NB4 (cell line): Measurements from ENCODE around the gene NLGN4X.

Source experiments
- MYC ChIP-seq: IDR thresholded peaks from 2 replicates; pipeline ENCODE4 v1.6.1; 2011; ENCODE audit warnings: low read depth, low read length
- POLR2A ChIP-seq: IDR thresholded peaks from 2 replicates; pipeline ENCODE4 v1.6.1; 2011; ENCODE audit warnings: mild to moderate bottlenecking; ENCODE audit not compliant: insufficient read length; ENCODE audit errors: extremely low read depth
- TF ChIP-seq, protein P1 (sequence below): IDR thresholded peaks from one replicate; pipeline ENCODE4 v1.5.1; 2012; ENCODE audit warnings: low read depth, low read length
- TF ChIP-seq, protein P2 (sequence below): IDR thresholded peaks from 2 replicates; pipeline ENCODE4 v1.6.1; 2011; ENCODE audit warnings: low read depth, low read length

DNA sequence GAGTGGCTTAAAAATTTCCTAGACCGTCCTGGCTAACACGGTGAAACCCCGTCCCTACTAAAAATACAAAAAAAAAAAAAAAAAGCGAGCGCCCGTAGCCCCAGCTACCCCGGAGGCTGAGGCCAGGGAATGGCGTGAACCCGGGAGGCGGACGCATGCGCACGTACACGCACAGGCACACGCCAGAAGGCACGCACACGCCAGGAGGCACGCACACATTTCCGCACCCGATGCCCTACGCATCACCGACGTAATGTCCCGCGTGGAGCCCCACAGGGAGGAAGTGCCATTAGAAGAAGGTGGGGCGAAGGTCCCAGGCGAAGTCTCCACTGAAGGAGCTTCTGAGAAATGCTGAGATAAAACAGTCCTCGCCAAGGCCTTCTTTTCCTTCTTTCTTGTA, 41.4 kb downstream of the NLGN4X start:
- TF ChIP-seq, protein P1, sequence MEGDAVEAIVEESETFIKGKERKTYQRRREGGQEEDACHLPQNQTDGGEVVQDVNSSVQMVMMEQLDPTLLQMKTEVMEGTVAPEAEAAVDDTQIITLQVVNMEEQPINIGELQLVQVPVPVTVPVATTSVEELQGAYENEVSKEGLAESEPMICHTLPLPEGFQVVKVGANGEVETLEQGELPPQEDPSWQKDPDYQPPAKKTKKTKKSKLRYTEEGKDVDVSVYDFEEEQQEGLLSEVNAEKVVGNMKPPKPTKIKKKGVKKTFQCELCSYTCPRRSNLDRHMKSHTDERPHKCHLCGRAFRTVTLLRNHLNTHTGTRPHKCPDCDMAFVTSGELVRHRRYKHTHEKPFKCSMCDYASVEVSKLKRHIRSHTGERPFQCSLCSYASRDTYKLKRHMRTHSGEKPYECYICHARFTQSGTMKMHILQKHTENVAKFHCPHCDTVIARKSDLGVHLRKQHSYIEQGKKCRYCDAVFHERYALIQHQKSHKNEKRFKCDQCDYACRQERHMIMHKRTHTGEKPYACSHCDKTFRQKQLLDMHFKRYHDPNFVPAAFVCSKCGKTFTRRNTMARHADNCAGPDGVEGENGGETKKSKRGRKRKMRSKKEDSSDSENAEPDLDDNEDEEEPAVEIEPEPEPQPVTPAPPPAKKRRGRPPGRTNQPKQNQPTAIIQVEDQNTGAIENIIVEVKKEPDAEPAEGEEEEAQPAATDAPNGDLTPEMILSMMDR = no peak
- no peak for TF ChIP-seq POLR2A
- no peak for TF ChIP-seq MYC
- TF ChIP-seq, protein P2, sequence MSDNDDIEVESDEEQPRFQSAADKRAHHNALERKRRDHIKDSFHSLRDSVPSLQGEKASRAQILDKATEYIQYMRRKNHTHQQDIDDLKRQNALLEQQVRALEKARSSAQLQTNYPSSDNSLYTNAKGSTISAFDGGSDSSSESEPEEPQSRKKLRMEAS = no peak
